ENCODE data around the gene PHLDA3.

Gene PHLDA3

DNA sequence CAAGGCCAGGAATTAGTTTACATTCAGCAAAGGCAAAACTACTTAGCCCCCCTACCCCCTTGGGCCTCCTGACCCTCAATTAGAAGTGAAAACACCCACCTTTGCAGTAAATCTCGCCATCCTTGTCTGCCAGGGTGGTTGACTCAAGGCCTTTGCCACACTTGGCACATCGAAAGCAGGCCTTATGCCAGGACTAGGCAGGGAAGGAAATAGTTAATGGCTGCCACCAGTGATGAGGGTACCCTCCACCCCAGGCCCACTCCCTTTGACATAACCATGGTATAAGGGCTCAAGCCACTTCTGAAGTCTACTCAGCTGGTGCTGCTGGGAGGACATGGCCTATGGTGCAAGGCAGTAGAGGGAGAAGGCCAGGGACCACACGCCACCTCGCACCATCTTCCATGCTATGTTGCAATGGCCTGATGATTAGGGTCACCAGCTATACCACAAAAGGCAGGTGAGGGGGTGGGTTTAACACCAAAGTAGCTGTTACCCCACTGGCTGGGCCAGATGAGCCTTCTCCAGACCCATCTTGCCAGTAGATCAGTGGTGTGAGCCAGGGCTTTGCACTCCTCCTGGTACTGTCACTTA is 16.3 kb upstream of the PHLDA3 start:
- H3K27ac ChIP-seq (replicated peaks): no peak overlapping the region
- TF ChIP-seq SPI1 (IDR thresholded peaks at IDR 0.05; ENCODE audit: borderline replicate concordance, low read depth) (no peak), POLR2AphosphoS5 (IDR thresholded peaks at IDR 0.05; ENCODE audit: low read depth) (no peak)
- TF ChIP-seq, protein P1, sequence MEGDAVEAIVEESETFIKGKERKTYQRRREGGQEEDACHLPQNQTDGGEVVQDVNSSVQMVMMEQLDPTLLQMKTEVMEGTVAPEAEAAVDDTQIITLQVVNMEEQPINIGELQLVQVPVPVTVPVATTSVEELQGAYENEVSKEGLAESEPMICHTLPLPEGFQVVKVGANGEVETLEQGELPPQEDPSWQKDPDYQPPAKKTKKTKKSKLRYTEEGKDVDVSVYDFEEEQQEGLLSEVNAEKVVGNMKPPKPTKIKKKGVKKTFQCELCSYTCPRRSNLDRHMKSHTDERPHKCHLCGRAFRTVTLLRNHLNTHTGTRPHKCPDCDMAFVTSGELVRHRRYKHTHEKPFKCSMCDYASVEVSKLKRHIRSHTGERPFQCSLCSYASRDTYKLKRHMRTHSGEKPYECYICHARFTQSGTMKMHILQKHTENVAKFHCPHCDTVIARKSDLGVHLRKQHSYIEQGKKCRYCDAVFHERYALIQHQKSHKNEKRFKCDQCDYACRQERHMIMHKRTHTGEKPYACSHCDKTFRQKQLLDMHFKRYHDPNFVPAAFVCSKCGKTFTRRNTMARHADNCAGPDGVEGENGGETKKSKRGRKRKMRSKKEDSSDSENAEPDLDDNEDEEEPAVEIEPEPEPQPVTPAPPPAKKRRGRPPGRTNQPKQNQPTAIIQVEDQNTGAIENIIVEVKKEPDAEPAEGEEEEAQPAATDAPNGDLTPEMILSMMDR (IDR thresholded peaks at IDR 0.05; ENCODE audit: insufficient read depth, low read length): no peak
- TF ChIP-seq, protein P2, sequence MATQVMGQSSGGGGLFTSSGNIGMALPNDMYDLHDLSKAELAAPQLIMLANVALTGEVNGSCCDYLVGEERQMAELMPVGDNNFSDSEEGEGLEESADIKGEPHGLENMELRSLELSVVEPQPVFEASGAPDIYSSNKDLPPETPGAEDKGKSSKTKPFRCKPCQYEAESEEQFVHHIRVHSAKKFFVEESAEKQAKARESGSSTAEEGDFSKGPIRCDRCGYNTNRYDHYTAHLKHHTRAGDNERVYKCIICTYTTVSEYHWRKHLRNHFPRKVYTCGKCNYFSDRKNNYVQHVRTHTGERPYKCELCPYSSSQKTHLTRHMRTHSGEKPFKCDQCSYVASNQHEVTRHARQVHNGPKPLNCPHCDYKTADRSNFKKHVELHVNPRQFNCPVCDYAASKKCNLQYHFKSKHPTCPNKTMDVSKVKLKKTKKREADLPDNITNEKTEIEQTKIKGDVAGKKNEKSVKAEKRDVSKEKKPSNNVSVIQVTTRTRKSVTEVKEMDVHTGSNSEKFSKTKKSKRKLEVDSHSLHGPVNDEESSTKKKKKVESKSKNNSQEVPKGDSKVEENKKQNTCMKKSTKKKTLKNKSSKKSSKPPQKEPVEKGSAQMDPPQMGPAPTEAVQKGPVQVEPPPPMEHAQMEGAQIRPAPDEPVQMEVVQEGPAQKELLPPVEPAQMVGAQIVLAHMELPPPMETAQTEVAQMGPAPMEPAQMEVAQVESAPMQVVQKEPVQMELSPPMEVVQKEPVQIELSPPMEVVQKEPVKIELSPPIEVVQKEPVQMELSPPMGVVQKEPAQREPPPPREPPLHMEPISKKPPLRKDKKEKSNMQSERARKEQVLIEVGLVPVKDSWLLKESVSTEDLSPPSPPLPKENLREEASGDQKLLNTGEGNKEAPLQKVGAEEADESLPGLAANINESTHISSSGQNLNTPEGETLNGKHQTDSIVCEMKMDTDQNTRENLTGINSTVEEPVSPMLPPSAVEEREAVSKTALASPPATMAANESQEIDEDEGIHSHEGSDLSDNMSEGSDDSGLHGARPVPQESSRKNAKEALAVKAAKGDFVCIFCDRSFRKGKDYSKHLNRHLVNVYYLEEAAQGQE (IDR thresholded peaks at IDR 0.05; ENCODE audit: insufficient replicate concordance, low read depth): no peak
- DNase-seq (ENCODE audit: low read depth in 1 of 2, low spot score in 1 of 2): no peak
- no peak overlapping the region for H3K4me3 ChIP-seq (replicated peaks; ENCODE audit: insufficient read depth, low read length)
- H3K27me3 ChIP-seq (ENCODE audit: insufficient read depth, poor library complexity, severe bottlenecking): peaks cover 12% of the 10 kb centered on the region

DNA sequence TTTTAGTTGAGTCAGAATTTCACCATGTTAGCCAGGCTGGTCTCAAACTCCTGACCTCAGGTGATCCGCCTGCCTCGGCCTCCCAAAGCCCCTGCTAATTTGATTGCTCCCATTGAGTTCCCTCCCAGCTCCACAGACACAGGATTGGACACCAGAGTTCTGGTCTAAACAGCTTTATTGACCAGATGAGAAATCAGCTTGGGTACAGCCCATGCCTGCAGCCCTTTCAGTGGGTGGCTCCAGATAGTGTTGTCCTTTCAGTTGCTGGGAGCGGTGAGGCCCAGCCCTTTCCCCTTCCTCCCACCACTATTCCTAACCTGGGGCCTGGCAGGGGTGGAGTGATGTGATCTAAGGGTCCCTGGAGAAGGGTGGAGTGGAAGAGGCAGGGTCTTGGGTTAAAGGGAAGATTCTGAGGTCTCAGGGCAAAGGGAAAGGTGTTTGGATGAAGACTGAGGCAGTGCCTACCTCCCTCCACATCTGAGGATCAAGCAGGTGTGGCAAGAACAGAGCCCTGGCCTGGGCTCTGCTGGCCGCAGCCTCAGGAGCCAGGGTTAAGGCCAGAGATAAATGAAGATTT is 14.5 kb upstream of the PHLDA3 start:
- Histone ChIP-seq H3K27ac (replicated peaks) (no peak overlapping the region), H3K4me3 (replicated peaks; ENCODE audit: insufficient read depth, low read length) (no peak overlapping the region), H3K27me3 (ENCODE audit: insufficient read depth, poor library complexity, severe bottlenecking) (peaks cover 12% of the 10 kb centered on the region)
- no peak for TF ChIP-seq SPI1 (IDR thresholded peaks at IDR 0.05; ENCODE audit: borderline replicate concordance, low read depth)
- no peak for DNase-seq (ENCODE audit: low read depth in 1 of 2, low spot score in 1 of 2)

DNA sequence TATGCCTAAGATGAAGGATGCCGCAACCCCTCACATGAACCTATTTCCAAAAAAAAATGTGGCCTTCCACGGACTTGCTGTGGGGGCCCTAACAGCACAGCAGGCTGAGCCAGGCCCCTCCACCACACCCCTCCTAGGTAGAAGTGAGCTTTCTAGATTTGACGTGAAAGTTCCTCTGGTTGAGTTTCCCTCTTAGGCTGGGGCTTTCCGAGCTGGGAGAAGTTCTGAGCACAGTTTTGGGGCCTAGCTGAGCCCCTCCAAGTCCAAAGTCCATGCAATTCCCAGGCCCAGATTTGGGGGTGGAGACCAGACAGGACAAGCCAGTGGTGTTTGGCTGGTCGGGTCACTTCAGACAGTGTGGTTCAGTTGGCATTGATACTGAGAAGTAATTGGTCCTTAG is 13.8 kb upstream of the PHLDA3 start:
- TF ChIP-seq POLR2AphosphoS5 (IDR thresholded peaks at IDR 0.05; ENCODE audit: low read depth) (no peak), SPI1 (IDR thresholded peaks at IDR 0.05; ENCODE audit: borderline replicate concordance, low read depth) (no peak), GABPA (IDR thresholded peaks at IDR 0.05; ENCODE audit: low read depth) (no peak)
- TF ChIP-seq, protein P1 (IDR thresholded peaks at IDR 0.05; ENCODE audit: insufficient read depth, low read length): no peak
- TF ChIP-seq, protein P2 (IDR thresholded peaks at IDR 0.05; ENCODE audit: insufficient replicate concordance, low read depth): no peak
- no peak for DNase-seq (ENCODE audit: low read depth in 1 of 2, low spot score in 1 of 2)
- Histone ChIP-seq H3K27me3 (ENCODE audit: insufficient read depth, poor library complexity, severe bottlenecking) (peaks cover 13% of the 10 kb centered on the region), H3K4me3 (replicated peaks; ENCODE audit: insufficient read depth, low read length) (no peak overlapping the region), H3K27ac (replicated peaks) (no peak overlapping the region)

DNA sequence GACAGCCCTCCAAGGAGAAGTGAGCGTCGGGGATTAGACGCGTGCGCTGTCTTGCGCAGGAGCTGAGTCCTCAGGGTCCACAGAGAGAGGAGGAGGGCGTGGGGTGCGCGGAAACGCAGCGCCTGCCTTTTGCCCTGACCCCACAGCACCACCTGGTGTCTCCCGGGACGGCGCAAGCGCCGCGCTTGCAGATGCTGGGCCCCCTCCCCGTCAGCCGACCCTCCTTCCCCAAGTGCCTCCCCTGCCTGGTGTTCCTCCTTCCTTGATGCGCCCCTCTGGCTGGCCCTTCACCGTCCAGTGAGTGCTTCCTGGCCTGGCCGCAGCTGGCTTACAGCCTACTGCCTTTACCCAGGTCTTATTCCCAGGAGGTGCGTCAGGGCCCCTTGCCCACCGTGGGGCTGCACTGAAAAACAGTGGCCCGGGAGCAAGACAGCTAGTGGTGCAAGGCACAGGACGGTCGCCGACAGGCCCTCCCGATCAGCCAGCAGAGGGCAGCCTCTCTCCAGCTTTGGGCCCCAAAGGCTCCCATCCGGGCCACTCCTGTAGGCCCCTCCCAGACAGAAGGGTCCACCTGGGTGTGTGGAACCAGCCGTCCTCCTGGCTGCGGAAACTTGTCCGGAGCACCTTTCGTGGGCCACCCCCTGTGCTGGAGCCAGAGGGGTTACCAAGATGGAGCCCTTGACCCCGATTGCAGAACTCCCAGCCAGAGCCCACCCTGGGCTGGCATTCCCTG is 12.9 kb upstream of the PHLDA3 start:
- H3K27ac ChIP-seq (replicated peaks): no peak overlapping the region
- TF ChIP-seq POLR2AphosphoS5 (IDR thresholded peaks at IDR 0.05; ENCODE audit: low read depth): no peak
- TF ChIP-seq, protein P1 (IDR thresholded peaks at IDR 0.05; ENCODE audit: insufficient read depth, low read length): peak; percentile 79
- TF ChIP-seq, protein P2 (IDR thresholded peaks at IDR 0.05; ENCODE audit: insufficient replicate concordance, low read depth): no peak
- no peak overlapping the region for H3K4me3 ChIP-seq (replicated peaks; ENCODE audit: insufficient read depth, low read length)
- DNase-seq (ENCODE audit: low read depth in 1 of 2, low spot score in 1 of 2): peak; percentile 47 to 77
- peaks cover 14% of the 10 kb centered on the region for H3K27me3 ChIP-seq (ENCODE audit: insufficient read depth, poor library complexity, severe bottlenecking)

Data from HL-60 (cell line).